Measurements from ENCODE around the gene CENPU. TPM values are rescaled to one million over a fixed set of nuclear protein-coding genes. Genes with fewer than 3 reads are reported as not detected.
"Not testable (repeated sequence)": the region's sequence is repeated elsewhere in the genome, so short reads cannot be mapped to it uniquely, and the experiment has no call there.

CENPU gene
- total RNA-seq, 1 donor from 2014 or later: 25.4 TPM

DNA sequence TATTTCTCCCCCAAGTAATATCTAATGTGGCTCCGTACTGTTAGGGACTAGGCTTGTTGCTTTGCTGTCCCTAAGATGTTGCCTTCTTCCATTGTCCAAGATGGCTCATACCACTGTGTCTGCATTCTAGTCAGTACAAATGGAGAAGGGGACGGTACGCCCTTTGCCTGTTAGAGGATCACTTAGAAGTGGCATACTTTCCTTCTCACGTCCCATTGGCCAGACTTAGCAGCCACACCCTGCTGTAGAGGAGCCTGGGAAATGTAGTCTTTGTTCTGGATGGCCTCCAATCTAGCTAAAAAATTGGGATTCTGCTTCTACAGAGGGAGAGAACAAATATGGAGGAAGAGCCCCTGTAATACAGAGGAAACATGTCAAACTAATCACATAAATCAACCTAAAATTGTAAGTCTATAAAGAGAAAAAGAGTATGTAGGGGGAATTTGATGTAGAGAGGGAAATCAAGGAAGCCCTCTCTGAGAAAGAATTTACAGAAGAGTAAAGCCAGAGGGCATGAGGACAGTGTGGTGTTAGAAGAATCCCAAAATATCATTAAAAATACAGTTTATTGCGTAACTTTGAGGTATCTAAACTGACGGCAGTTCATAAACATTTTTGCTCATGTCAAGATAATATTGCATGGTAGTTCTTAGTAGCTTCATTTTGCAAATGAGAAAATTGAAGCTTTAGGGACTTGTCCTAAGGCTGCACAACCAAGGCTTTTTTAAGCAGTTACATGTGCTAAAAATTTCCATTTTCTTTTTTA lies 69.3 kb downstream of the CENPU start:
- H3K27ac Mint-ChIP-seq: no peak overlapping the region
- no peak overlapping the region for H3K4me3 Mint-ChIP-seq
- H3K36me3 Mint-ChIP-seq: peaks cover 21% of the 10 kb centered on the region
- no peaks in the 10 kb centered on the region for H3K9me3 Mint-ChIP-seq
- no peak for TF ChIP-seq CTCF (IDR thresholded peaks at IDR 0.05; ENCODE audit: unreplicated experiment)
- no peak for DNase-seq (ENCODE audit: low spot score in 2 of 2, unreplicated experiment in 2 of 2)
- H3K27me3 Mint-ChIP-seq (ENCODE audit: low read depth): no peaks in the 10 kb centered on the region
- H3K4me1 Mint-ChIP-seq: no peaks in the 10 kb centered on the region

DNA sequence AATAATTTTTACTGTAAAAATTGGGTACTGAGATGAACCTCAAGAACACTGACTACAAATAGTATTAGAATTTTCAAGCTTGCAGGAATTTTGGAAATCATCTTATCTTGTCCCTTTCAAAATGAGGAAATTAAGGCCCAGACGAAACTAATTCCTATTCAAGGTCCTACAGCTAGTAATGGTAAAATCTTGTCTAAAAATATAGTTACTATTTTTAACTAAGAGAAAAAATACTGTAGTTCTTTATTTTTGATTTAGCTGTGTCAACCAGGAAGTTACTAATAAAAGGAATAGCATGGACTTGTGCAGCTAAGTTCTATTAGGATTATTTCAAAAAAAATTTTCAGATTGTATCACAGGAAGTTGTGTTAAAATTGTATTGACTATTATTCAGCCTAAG lies 71.7 kb downstream of the CENPU start:
- H3K9me3 Mint-ChIP-seq: no peaks in the 10 kb centered on the region
- no peak overlapping the region for H3K27ac Mint-ChIP-seq
- no peak overlapping the region for H3K4me3 Mint-ChIP-seq
- no peak for TF ChIP-seq CTCF (IDR thresholded peaks at IDR 0.05; ENCODE audit: unreplicated experiment)
- peaks cover 14% of the 10 kb centered on the region for H3K36me3 Mint-ChIP-seq
- DNase-seq (ENCODE audit: low spot score in 2 of 2, unreplicated experiment in 2 of 2): no peak
- no peaks in the 10 kb centered on the region for H3K27me3 Mint-ChIP-seq (ENCODE audit: low read depth)
- H3K4me1 Mint-ChIP-seq: no peaks in the 10 kb centered on the region

GRCh38 chr4:184660978-184661377 lies 72.9 kb downstream of the CENPU start:
- Mint-ChIP-seq H3K36me3 (peaks cover 11% of the 10 kb centered on the region), H3K4me3 (no peak overlapping the region), H3K4me1 (no peaks in the 10 kb centered on the region), H3K27ac (no peak overlapping the region), H3K27me3 (ENCODE audit: low read depth) (no peaks in the 10 kb centered on the region), H3K9me3 (no peaks in the 10 kb centered on the region)
- no peak for DNase-seq (ENCODE audit: low spot score in 2 of 2, unreplicated experiment in 2 of 2)
- TF ChIP-seq CTCF (IDR thresholded peaks at IDR 0.05; ENCODE audit: unreplicated experiment): no peak

DNA sequence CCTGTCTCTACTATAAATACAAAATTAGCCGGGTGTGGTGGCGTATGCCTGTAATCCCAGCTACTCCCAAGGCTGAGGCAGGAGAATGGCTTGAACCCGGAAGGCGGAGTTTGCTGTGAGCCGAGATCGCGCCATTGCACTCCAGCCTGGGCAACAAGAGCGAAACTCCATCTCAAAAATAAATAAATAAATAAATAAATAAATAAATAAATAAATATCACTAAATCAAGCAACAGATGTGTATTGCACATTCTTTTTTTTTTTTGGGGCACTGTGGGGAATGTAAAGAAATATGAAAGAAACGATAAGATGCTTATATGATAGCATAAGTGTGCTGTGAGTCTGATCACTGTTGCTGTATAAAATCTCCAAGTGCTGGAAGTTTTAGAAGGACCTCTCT lies 76.1 kb downstream of the CENPU start:
- H3K4me1 Mint-ChIP-seq; H3K27me3 Mint-ChIP-seq (ENCODE audit: low read depth); H3K4me3 Mint-ChIP-seq; DNase-seq (ENCODE audit: low spot score in 2 of 2, unreplicated experiment in 2 of 2); H3K27ac Mint-ChIP-seq; H3K9me3 Mint-ChIP-seq: not testable (repeated sequence)
- H3K36me3 Mint-ChIP-seq: peaks cover 12% of the 10 kb centered on the region

- Mint-ChIP-seq H3K4me3 (no peak overlapping the region), H3K4me1 (no peaks in the 10 kb centered on the region), H3K9me3 (no peaks in the 10 kb centered on the region), H3K27me3 (ENCODE audit: low read depth) (no peaks in the 10 kb centered on the region), H3K27ac (no peak overlapping the region), H3K36me3 (peaks cover 12% of the 10 kb centered on the region)
- DNase-seq (ENCODE audit: low spot score in 2 of 2, unreplicated experiment in 2 of 2): no peak
- no peak for TF ChIP-seq CTCF (IDR thresholded peaks at IDR 0.05; ENCODE audit: unreplicated experiment)
Observed at GRCh38 chr4:184657144-184657543, 76.8 kb downstream of the CENPU start.

GRCh38 chr4:184655889-184656869 lies 77.7 kb downstream of the CENPU start:
- no peaks in the 10 kb centered on the region for H3K9me3 Mint-ChIP-seq
- no peak overlapping the region for H3K27ac Mint-ChIP-seq
- peaks cover 3% of the 10 kb centered on the region for H3K4me1 Mint-ChIP-seq
- no peak for DNase-seq (ENCODE audit: low spot score in 2 of 2, unreplicated experiment in 2 of 2)
- TF ChIP-seq CTCF (IDR thresholded peaks at IDR 0.05; ENCODE audit: unreplicated experiment): no peak
- peaks cover 12% of the 10 kb centered on the region for H3K36me3 Mint-ChIP-seq
- no peaks in the 10 kb centered on the region for H3K27me3 Mint-ChIP-seq (ENCODE audit: low read depth)
- H3K4me3 Mint-ChIP-seq: no peak overlapping the region

All from mesothelial cell of epicardium (in vitro differentiated cells).